MCF 10A (cell line): ENCODE data around the gene MYO15A. TPM values are rescaled to one million over a fixed set of nuclear protein-coding genes. Genes with fewer than 3 reads are reported as not detected.
A peak's percentile ranks its signal among the peaks of the same experiment; 100 is the strongest.

Experiments used
- BruUV-seq: library from RNA; stranded (reverse); fragments of 400-500 nt; replicated peaks from 2 replicates; lab custom pipeline; 2021; lab: Mats Ljungman, UMichigan
- CTCF ChIA-PET: fragments of 300-600 bp; sonication (Branson Sonifier 250); formaldehyde crosslinking; extraction: SDS; loops from one replicate; lab custom pipeline; 2021; ENCODE audit warnings: antibody characterized with exemption, inconsistent platforms; lab: Yijun Ruan, JAX
- POLR2A ChIA-PET: fragments of 300-600, 350-650 bp; sonication (Branson Sonifier 250); formaldehyde crosslinking; extraction: SDS; loops from one replicate; lab custom pipeline; 2020; ENCODE audit warnings: antibody characterized with exemption, inconsistent platforms; lab: Yijun Ruan, JAX
- DNase-seq: peaks from one replicate; pipeline ENCODE4 v3.0.0-alpha.2; 2018; ENCODE audit not compliant: unreplicated experiment
- H3K27ac Mint-ChIP-seq: one replicate; pipeline ENCODE4 v1.8.0; 2022; ENCODE audit warnings: mild to moderate bottlenecking, low read depth, mixed read lengths; ENCODE audit not compliant: unreplicated experiment
- H3K27me3 Mint-ChIP-seq: one replicate; pipeline ENCODE4 v1.8.0; 2022; ENCODE audit warnings: mixed read lengths; ENCODE audit not compliant: insufficient read depth, unreplicated experiment
- H3K36me3 Mint-ChIP-seq: one replicate; pipeline ENCODE4 v1.8.0; 2022; ENCODE audit warnings: mild to moderate bottlenecking, moderate library complexity, mixed read lengths; ENCODE audit not compliant: insufficient read depth, unreplicated experiment
- H3K4me1 Mint-ChIP-seq: one replicate; pipeline ENCODE4 v1.8.0; 2022; ENCODE audit warnings: mixed read lengths; ENCODE audit not compliant: insufficient read depth, unreplicated experiment
- H3K4me3 Mint-ChIP-seq: one replicate; pipeline ENCODE4 v1.8.0; 2022; ENCODE audit warnings: mild to moderate bottlenecking, moderate library complexity, mixed read lengths; ENCODE audit not compliant: unreplicated experiment
- H3K9me3 Mint-ChIP-seq: one replicate; pipeline ENCODE4 v1.8.0; 2022; ENCODE audit warnings: mixed read lengths; ENCODE audit not compliant: unreplicated experiment
- intact Hi-C: fragments of 100-400 bp; cut with micrococcal nuclease; formaldehyde crosslinking; loops from 2 replicates; pipeline ENCODE4 v1.14.1; 2022
- total RNA-seq: library from RNA; stranded (reverse); gene quantifications from 2 replicates; pipeline ENCODE4 v1.2.3, GENCODE V29; 2022
- TF ChIP-seq, protein P1 (sequence below): fragments of 200-600 bp; IDR thresholded peaks from one replicate; pipeline ENCODE4 v1.8.0; 2022; ENCODE audit warnings: antibody characterized with exemption, mild to moderate bottlenecking; ENCODE audit not compliant: unreplicated experiment

The MYO15A gene
- total RNA-seq, 1 experiment from 2014 or later: 1.1 TPM

DNA sequence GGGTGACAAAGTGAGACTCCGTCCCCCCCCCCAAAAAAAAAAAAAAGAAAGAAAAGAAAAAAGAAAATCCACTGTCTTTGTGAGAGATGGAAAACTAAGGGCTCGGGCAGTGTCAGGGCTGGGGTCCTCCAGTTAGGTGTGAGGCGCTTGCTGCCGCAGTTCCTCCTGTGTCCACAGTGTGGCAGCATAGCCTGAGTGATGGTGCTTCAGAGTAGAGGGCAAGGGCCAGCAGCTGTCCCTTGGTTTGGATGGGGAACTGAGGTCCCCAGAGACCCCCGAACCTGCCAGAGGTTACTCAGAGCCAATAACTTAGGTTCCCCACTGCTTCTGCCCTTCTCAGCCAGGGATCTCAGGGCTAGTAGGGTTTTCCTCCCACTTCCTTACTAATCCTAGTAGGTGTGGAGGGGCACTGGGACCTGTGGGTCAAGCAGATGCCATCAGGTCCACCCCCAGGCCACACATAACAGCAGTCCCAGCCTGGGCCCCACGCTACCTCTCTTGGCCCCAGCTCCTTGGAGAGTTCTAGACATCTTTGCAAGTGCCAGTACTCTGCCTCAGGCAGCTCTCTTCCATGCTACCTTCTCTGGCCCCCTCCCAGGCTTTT lies 109.0 kb downstream of the MYO15A start:
- peak; percentile 72 for DNase-seq
- intact Hi-C loops: loop anchor here (2.0 to 10.0 kb wide), 3 partner anchors 31 to 105 kb away; no protein-coding TSS in a partner anchor
- no TSS peak for BruUV-seq
- ChIA-PET POLR2A (interaction anchor here (1.1 to 1.5 kb wide), 2 partner anchors 43 to 97 kb away, joined by 5 to 6 read pairs; partner anchors contain the start of genes MIEF2 and TOP3A), CTCF (interaction anchor here (0.6 to 3.4 kb wide), 15 partner anchors 11 to 1004 kb away, joined by 3 to 17 read pairs (median 4); no protein-coding TSS in a partner anchor)
- Mint-ChIP-seq H3K36me3 (no peaks in the 10 kb centered on the region), H3K27me3 (no peaks in the 10 kb centered on the region), H3K27ac (no peak overlapping the region), H3K4me1 (peaks cover 4% of the 10 kb centered on the region), H3K4me3 (no peak overlapping the region), H3K9me3 (no peaks in the 10 kb centered on the region)
- TF ChIP-seq, protein P1, sequence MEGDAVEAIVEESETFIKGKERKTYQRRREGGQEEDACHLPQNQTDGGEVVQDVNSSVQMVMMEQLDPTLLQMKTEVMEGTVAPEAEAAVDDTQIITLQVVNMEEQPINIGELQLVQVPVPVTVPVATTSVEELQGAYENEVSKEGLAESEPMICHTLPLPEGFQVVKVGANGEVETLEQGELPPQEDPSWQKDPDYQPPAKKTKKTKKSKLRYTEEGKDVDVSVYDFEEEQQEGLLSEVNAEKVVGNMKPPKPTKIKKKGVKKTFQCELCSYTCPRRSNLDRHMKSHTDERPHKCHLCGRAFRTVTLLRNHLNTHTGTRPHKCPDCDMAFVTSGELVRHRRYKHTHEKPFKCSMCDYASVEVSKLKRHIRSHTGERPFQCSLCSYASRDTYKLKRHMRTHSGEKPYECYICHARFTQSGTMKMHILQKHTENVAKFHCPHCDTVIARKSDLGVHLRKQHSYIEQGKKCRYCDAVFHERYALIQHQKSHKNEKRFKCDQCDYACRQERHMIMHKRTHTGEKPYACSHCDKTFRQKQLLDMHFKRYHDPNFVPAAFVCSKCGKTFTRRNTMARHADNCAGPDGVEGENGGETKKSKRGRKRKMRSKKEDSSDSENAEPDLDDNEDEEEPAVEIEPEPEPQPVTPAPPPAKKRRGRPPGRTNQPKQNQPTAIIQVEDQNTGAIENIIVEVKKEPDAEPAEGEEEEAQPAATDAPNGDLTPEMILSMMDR: peak; percentile 88

DNA sequence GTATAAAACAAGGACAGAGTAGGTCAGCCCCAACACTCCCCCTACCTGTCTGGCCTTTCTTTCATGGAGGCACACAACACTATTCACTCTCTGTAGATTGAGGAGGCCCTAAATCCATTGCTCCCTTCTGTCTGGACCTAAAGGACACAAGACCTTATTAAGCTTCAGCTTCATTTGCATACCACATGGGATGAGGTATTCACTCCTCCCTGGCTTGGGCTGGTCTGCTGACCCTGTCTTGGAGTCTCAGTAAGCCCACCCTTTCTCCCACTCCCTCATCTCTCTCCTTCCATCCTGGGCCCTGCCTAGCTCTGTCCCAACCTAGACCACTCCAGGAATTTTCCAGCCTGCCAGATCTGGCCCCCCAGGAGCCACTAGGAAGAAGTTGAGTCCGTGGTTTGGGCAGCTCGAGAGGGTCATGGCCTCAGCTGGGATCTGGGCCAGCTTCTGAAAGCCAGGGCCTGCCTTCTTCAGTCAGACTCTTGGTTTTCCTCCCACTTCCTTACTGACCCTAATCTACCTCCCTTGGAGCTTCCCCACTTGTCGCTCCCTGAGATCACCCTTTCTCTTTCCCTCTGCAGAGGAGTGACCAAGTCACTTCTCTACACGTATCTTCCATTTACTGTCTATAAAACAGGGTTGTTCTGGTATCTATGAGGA lies 110.3 kb downstream of the MYO15A start:
- POLR2A ChIA-PET: interaction anchor here (0.6 kb wide), 1 partner anchor 40 kb away, joined by 3 read pairs; no protein-coding TSS in a partner anchor
- TF ChIP-seq, protein P1: no peak
- Mint-ChIP-seq H3K36me3 (no peaks in the 10 kb centered on the region), H3K27ac (no peak overlapping the region), H3K4me3 (no peak overlapping the region), H3K4me1 (peaks cover 4% of the 10 kb centered on the region), H3K9me3 (no peaks in the 10 kb centered on the region), H3K27me3 (no peaks in the 10 kb centered on the region)
- CTCF ChIA-PET: interaction anchor here (0.9 to 3.4 kb wide), 6 partner anchors 12 to 699 kb away, joined by 3 to 17 read pairs (median 6); no protein-coding TSS in a partner anchor
- no TSS peak for BruUV-seq
- intact Hi-C loops: loop anchor here (5.0 to 10.0 kb wide), 2 partner anchors 74 to 103 kb away; no protein-coding TSS in a partner anchor
- no peak for DNase-seq

DNA sequence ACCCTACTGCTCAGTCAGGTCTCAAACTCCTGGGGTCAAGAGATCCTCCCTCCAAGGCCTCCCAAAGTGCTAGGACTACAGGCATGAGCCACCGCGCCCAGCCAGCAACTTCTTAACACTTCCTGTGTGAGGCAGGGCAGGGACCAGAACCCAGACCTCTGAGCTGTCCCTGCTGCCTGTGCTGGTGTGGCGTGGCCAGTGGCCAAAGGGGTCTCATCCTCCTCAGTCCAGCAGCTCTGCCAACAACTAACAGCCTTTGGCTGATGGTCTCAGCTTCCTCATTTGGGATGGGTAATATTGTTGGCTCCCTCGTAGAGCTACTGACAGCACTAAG lies 115.5 kb downstream of the MYO15A start:
- DNase-seq: no peak
- CTCF ChIA-PET: interaction anchor here (0.6 to 1.4 kb wide), 5 partner anchors 12 to 1760 kb away, joined by 3 to 4 read pairs (median 3); no protein-coding TSS in a partner anchor
- no TSS peak for BruUV-seq
- H3K27me3 Mint-ChIP-seq: no peaks in the 10 kb centered on the region
- peaks cover 5% of the 10 kb centered on the region for H3K36me3 Mint-ChIP-seq
- TF ChIP-seq, protein P1: no peak
- H3K4me1 Mint-ChIP-seq: peaks cover 26% of the 10 kb centered on the region
- H3K4me3 Mint-ChIP-seq: no peak overlapping the region
- POLR2A ChIA-PET: interaction anchor here (0.6 kb wide), 1 partner anchor 288 kb away, joined by 3 read pairs; no protein-coding TSS in a partner anchor
- no peaks in the 10 kb centered on the region for H3K9me3 Mint-ChIP-seq
- intact Hi-C loops: no loop called here
- H3K27ac Mint-ChIP-seq: no peak overlapping the region
